Frontal cortex (tissue), 4 donors: ENCODE data around the gene CBLN1. TPM values are rescaled to one million over a fixed set of nuclear protein-coding genes. Genes with fewer than 3 reads are reported as not detected.

Source experiments
- DNase-seq, 2 donors: peaks; one replicate each; pipeline ENCODE4 v3.0.0; 2012; ENCODE audit warnings: low spot score in 2 of 2
- FAIRE-seq: peaks from 2 replicates; lab custom pipeline; 2012; peaks lifted over from hg19 to GRCh38; lab: Jason Lieb, UNC
- total RNA-seq: library from RNA; depleted of rRNA; stranded (reverse); fragments of >200 nt; gene quantifications from one replicate; pipeline ENCODE4 v1.2.3, GENCODE V29; 2014
- donor health status: control.
- donor health status: control.
- donor health status: control.

CBLN1 gene
- 25.3 TPM for total RNA-seq

DNA sequence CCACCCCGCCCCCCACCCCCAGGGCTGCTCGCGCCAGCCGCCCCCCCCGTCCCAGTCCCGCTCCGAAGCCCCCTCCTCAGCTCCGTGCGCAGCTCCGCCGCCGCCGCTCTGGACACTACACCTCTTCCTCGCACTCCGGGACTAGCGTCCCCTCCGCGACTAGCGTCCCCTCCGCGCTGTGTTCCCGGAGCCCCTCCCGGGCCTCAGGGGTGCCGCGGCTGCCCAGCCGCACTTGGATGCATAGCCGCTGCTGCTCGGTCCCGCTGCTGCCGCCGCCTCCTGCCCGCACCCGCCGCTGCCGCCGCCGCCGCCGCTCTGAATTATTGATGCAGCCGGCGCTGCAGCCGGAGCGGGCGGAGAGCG, at the start of gene CBLN1:
TSS of gene CBLN1 (minus strand) at position 359 of the 363 bp plus-strand sequence. CDS start 373 bp downstream, outside the sequence.
- FAIRE-seq (no peak), DNase-seq (no peak)

DNA sequence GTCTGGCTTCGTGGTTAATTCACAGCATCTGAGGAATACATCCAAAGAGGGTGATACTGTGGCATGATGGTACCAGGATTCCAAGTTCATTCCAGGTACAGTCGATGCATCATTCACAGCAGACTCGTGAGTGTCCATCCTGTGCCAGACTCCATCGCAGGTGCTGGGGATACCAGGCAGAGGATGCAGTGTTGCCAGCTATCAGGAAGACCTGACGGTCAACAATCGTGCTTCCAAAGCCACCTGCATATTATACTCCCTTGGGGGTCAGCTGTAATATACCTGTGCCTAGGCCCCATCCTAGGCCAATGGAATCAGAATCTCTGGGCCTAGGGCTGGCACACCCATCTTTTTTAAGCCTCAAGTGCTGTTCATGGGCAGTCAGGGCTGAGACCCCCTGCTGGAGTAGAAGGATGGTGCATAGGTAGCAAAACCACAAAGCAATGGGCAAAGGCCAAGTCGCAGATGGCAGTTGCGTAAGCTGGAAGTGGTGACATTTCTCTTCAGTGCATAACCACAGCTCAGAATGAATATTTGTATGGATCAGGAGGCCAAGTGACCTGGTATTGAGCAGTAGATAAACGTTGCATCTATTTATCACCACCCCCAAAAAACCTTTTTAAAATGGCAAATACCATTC, 49.0 kb upstream of the CBLN1 start:
- DNase-seq (no peak), FAIRE-seq (no peak)

DNA sequence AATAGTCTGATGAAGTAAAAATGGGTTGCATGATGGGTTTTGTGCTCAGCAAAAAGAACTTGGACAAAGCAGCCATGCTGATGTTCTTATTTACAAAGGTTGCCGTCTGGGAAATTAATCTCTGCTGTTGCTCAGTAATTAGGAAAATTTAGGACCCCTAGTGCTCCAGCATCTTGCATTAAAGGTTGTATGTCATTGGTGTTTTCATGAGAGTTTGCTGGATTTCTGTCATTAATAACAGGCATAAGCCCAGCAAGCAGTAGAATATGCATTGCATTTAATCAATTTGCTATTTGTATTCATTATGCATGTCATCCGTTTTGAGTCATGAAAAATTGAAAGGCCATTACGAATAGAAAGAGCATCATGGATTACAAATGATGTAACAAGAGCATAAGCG, 46.7 kb upstream of the CBLN1 start:
- FAIRE-seq (no peak), DNase-seq (no peak)

DNA sequence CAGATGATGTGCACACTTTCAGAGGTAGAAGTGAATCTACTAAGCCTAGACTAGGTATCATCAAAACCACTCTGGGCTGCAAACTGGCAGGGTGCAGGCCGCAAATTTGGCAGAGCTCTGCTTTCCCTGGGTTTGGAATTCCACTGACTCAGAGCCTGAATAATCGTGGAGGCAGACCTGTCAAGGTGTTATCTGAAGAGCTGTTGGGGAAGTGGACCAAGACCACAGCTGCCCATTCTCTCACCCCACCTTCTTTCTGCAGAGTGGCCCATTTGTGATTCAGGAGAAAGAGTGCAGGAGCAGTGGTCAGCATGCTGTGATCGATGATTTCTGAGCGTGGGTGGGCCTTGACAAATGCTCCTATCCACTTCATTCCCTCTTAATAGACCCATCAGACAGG, 45.8 kb upstream of the CBLN1 start:
- no peak for DNase-seq
- FAIRE-seq: no peak

DNA sequence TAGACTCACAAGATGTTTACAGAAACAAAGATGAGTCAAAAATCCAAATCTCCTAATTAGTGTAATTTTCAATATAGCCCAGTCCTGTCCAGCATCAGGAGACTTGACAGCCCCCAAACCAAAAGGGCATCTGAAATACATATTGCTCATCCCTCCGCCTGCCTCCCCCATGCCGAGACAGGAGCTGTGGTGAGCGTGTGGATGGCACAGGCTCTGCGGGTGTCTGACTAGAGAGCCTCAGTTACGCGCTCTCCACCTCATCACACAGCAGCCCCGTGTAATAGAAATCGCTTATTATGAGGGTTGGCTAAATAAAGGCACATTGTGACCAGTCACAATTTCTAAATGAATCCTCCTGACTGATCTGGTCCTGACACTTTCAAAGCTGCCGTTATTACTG, 43.1 kb upstream of the CBLN1 start:
- FAIRE-seq: no peak
- no peak for DNase-seq

DNA sequence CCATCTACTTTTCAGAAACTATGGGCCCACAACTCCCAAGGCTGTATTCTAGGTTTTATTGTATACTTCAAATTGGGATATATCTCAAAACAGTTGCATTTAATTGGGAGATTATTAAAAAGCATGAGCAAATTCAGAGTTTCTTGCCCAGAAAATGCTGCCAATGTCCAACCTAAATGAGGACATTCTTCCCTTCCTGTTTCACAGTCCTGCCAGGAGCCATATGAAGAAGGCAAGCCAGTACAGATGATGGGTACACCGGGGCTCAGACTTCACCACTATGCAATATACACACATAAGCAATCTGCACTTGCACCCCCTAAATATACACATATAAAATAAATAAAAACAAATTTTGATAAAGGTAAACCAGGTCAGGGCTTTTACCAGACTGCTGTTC, 34.0 kb upstream of the CBLN1 start:
- FAIRE-seq: no peak
- DNase-seq: no peak

DNA sequence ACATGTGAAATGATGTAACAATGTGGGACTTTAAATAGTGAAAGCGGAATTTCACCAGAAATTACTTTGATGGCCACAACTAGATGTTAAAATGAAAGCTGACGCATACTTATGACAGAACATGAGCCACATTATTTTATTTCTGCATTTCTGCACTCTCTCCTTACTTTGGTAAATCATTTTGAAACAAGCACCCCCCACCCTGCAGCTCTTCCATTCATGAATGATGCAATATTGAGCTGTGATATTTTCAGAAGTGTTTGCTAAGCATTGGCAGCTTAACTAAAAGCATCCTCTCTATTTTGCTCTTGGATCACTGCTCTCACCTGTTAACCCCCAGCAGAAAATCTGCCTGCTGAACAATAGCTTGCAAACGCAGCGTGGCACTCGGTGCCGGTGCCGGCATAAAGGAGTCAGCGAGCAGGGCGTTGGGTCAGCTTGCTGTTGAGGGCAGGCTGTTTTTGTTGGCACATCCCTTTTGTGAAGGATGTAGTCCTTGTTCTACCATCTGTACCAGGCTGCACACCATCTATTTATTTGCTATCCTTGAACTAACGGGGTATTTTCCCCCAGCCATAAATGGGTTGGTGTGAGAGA, 30.8 kb upstream of the CBLN1 start:
- DNase-seq (no peak), FAIRE-seq (no peak)

DNA sequence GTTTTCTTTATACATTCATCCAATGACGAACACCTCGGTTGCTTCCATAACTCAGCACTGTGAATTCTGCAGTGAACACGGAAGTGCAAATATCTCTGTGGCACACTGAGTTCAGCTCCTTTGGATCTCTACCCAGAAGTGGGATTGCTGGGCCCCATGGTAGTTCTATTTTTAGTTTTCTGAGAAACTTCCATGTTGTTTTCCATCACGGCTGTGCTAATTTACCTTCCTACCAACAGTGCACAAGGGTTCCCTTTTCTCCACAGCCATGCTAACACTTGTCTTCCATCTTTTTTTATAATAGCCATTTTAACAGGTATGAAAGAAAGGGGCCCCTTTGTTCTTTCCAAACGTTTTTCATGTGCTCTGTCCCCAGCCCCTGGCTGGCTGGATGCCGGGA, 30.2 kb upstream of the CBLN1 start:
- FAIRE-seq (no peak), DNase-seq (no peak)

DNA sequence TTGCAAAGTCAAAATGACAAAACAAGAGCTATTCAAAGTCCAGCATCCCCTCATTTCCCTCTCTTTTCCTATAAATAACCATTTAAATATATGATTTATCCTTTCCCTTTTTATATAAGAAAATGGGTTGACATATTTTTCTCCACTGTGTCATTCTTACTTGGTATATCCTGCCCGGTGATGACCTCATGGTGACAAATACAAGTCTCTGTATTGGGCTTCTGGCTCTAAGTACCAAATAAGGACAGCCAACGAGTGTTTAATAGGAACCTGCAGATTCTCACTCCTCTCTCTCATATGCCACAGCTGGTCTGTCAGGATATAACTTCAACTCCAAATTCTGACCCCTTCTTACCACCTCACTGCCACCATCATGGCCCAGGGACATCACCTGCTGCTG, 25.5 kb upstream of the CBLN1 start:
- FAIRE-seq: no peak
- DNase-seq: no peak

DNA sequence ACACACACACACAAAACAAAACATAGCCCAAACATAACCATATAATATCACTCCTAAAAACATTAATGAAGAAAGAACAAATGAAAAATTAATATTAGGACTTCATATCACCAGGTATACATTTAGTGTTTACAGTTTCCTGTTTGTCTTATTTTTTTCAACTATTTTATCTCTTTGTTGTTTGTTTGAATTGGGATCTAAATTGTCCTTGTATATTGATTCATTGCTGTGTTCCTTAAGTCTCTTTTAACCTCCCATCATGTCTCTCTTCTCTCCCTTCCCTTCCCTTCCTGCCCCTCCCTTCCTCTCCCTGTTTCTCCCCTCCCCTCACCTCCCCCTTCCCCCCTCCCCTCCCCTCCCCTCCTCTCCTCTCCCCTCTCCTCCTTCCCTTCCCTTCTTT, 23.8 kb upstream of the CBLN1 start:
- FAIRE-seq: no peak

DNA sequence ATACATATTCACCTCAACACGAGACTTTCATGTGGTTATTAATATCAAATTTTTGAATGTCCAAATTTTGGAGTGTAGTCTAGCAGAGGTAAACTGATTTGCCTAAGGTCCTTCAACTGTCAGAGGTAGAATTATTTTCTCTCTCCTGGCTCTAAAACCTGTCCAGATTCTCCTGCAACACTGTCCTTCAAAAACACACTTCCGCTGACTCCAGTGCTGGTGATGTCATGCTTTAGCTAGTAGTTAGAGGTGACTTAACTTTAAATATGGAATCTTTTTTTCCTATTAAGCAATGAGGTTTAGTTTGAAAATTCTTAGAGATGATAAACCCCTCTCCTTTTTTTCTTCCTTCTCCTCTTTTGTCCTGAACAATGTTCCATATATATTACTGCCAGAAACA, 10.8 kb upstream of the CBLN1 start:
- DNase-seq (no peak), FAIRE-seq (no peak)

More for the DNA sequence above, 23.8 kb upstream of the CBLN1 start:
- DNase-seq: no peak

DNA sequence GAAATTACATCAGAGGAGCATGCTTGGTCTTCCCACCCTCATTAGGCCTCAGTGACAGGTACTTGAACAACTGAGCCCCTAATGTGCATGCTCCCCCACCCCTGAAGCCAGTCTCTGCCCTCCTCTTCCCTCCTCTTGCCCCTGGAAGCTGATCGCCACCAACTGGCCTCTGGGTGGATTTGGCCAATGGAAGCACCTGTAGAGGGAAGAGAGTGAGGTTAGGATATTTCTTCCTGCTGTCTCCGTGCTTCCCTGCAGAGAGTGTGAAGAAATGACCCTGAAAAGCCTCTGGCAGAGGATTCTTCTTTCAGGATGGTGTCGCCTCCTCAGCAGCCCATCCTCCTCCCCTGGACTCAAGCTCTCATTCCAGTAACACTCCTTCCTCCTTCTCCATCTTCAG, 5.9 kb upstream of the CBLN1 start:
- FAIRE-seq: no peak
- DNase-seq: no peak

DNA sequence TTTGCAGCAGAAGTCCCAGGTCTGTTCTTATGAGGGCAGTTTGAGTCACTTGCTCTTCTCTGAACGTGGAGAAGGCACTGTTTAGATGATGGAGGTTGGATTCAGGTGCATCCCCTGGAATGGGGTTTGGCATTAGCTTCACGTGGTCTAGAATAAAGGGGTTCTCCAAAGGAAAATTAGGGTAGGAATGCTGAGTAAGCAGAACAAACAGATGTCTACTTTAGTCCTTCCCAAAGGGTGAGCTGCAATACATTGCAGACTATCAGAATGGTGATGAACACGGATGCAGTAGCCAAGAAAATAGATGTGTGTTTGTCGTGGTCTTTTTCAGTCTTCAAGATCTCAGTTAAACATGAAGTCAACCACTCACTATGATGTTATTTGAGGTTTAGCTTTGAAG, 3.3 kb upstream of the CBLN1 start:
- FAIRE-seq: no peak

DNA sequence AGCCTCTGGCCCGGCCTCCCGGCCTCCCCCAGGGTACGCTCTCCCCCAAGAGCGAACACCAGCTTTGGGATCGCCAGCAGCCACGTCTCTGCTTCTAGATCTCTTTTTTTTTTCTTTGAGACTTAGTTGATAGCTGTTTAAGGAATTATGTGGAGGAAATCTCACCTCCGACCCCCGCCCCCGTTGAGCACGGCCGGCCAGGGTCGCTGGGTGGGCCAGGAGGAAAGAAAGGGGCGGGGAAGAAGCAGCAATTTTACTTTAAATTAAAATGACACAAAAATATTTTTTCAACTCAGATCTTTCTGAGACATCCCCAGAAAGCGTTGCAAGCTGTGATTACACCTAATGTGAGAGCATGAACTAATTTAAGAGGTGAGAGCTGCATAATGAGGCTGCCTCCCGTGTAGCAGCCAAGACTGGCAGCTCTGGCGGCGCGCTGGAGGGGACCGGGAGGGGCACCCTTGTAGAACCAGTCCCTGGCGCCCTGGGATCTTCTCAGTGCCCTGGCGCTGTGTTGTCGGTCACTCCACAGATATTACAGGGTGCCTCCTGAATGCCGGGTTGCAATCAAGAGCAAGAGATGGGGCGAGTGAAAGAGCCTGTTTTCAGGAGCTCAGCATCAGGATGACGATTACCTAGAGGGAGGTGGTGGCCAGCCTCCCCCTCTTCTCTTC, 1.9 kb upstream of the CBLN1 start:
- FAIRE-seq (no peak), DNase-seq (no peak)

More for the DNA sequence above, 3.3 kb upstream of the CBLN1 start:
- DNase-seq: no peak

DNA sequence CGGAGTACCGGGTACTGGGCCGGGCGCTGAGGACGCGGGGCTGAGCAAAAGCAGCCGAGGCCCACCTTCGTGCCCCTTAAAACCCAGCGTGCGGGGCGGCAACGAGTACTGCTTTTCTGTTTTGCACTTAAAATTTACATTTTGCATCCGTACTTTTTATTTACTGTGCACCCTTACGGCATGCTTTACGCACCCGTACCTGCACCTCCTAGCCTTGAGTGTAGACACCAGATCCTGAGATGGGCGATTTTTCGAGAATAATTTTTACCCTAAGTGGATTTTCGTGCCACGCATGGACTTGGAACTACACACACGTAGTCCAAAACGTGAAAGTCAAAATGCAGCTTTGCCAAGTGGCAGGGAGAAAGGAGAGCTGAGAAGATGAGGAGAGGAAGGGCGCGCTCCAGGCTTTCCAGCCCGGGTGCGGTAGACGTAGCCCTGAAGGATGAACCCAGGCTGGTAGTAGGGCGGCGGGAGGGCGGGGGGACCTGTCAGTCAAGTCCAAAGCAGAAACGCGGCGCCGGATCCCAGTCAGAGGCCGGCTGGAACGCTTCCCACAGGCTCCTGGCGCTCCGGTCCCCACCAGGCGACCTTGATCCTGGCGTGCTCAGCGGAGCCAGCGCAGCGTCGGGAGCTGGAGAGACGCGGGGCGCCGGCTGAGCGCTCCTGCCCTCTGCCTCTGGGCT, 1.2 kb upstream of the CBLN1 start:
- DNase-seq (no peak), FAIRE-seq (no peak)

DNA sequence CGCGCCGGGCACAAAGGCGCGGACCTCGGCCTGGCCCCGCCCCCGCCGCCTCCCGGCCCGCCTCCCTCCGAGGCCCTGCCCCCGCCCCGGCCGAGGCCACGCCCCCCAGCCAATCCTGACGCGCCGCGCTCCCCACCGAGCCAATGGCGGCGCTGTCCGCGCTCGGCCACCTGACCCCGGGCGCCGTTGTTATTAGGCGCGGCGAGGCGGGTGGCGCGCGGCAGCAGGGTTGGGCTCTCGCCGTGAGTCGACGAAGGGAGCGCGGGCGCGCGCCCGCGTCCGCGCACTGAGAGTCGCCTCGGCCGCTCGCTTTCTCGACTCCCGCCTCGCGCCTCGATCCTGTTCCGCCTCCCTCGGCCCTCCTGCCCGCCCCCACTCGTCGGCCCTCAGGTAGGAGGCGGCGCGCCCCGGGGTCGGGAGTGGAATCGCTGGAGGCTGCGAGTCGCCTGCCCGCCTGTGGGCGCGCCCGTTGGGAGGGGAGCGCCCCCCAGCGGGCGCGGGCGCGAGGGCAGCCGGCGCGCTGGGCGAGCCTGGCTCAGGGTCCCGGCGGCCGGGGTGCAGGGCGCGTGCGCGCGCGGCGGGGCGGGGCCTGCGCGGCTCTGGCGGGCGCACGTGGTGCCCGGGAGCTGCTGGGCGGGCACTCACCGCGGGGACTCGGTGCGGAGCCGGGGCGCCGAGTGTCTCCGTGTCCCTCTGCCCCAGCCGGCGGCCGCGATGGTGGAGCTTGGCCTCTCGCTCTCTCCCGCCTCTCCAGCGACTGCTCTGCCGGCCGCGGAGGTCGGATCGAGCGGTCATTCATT, 405 bp upstream of the CBLN1 start:
- FAIRE-seq: no peak

DNA sequence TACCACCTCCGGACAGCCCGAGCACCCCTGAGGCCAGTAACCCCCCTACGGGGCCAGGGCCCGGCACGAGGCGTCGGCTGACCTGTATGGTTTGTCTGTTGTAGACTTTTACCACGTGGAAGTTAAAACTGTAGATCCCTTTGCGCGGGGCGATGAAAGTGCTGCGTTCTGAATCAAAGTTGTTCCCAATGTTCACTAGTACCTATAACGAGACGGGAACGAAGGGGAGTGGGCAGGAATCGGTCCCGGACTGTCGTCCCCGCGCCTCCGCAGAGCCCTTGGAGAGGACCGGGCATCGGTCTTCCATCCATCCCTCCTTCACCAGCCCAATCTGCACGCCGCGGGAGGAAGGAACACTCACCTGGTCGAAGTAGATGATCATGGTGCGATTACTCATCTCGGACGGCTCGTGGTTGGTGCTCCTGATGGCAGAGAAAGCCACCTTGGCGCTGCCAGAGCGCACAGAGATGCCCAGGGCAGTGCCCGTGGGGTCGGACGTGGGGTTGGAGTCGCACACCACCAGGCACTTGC, 732 bp downstream of the CBLN1 start:
- FAIRE-seq (no peak), DNase-seq (no peak)

More for the DNA sequence above, 405 bp upstream of the CBLN1 start:
- DNase-seq: peak; percentile 98 to 100

DNA sequence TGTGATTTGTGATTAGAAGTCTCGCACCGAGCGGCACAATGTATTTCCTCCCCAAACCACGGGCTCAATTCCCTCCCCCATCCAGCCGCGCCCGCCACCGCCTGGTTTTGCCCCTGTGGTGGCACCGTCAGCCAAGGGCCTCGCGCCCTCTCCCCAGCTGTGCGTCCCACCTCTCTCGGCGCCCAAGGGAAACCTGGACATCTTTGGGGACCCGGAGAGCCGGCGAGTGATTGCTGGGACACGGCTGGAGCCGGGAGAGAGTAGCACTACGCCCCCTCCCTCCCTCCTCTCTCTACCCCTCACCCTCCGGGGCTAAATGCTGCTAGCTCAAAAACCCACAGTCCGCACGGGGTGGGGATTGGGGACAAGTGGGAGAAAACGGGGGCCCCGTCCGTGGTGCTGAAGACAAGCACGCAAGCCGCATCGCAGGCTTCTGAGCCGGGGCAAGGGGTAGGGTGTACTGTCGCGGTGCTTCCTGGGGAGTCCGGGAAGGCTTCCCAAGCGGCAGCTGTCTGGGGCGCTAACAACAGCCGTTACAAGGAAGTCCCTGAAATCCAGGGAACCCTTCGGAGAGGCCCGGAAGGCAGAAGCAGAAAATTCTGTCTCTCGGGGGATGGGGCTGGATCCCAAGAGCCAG, 1.4 kb downstream of the CBLN1 start:
- DNase-seq (no peak), FAIRE-seq (no peak)

DNA sequence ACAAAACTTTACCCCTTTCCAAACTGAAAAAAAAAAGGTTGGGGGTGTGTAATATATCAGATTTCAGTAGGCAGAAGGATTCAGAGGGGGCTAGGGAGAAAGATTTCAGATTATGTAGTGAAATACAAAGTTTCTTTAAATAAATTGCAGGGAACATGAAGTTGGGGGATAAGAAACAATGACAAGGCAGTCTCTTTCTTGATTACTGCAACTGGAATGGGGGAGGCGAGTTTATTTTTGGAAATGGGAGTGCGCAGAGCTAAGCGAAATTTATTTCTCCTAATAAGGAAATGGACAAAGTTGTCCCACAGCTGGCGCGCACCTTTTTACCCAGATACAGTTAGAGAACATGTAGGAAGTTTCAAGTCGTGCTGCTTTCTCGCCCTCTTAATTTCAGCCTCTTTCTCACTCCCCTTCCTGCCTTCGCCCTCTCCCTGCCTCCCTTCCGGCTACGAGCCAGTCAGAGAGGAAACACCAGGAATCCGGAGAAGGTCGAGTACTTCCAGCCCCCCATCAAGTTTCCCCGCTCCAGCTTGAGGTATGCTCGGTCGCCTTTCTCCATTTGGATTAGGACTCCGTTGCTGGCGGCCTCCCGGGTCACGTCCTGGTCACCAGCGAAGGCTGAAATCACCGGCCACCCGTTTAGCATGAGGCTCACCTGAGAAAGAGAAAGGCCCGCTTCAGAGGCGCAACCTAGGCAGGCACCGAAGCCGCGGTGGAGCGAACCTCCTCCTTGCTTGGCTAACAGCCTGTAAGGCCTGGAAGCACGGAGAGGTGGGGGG, 2.5 kb downstream of the CBLN1 start:
- no peak for FAIRE-seq

More for the DNA sequence above, 2.5 kb downstream of the CBLN1 start:
- no peak for DNase-seq
